CD4-positive, alpha-beta T cell treated with Interleukin-1 beta for 1 hour (primary cell): ENCODE data around the gene SERPINB3.
"Not testable (repeated sequence)": the region's sequence is repeated elsewhere in the genome, so short reads cannot be mapped to it uniquely, and the experiment has no call there.

Source experiments
- DNase-seq, 2 donors: peaks; one replicate each; pipeline ENCODE4 v3.0.0-alpha.2; 2020 to 2022

Gene SERPINB3

GRCh38 chr18:63661750-63662149 is at the start of gene SERPINB3:
TSS of gene SERPINB3 (minus strand) at chr18:63661893. CDS start at chr18:63661216, 677 bp downstream.
- not testable (repeated sequence) for DNase-seq

GRCh38 chr18:63708650-63709049 is 47.0 kb upstream of the SERPINB3 start:
- no peak for DNase-seq

DNA sequence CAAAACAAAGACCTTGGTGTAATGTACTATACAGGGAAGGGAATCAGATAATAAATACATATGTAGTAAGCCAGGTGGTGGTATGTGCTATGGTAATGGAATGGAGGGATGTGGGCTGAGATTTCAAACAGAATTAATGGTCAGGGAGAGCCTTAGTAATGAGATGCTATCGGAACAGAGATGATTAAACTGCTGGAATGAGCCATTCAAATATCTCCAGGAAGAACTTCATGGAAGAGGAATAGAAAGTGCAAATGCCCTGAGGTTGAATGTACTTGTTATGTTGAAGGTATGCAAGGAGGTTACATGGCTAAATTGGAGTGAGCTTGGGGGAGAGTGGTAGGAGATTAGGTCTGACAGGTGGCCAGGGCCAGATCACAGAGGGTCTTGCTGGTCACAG is 46.1 kb upstream of the SERPINB3 start:
- no peak for DNase-seq

GRCh38 chr18:63705401-63705800 is 43.7 kb upstream of the SERPINB3 start:
- no peak for DNase-seq

- no peak for DNase-seq
Measured at GRCh38 chr18:63702660-63703059, 41.0 kb upstream of the SERPINB3 start, which contains the start of gene SERPINB11. TSS of gene SERPINB11 (plus strand) at chr18:63702960. CDS start at chr18:63710194, 7,234 bp downstream.

DNA sequence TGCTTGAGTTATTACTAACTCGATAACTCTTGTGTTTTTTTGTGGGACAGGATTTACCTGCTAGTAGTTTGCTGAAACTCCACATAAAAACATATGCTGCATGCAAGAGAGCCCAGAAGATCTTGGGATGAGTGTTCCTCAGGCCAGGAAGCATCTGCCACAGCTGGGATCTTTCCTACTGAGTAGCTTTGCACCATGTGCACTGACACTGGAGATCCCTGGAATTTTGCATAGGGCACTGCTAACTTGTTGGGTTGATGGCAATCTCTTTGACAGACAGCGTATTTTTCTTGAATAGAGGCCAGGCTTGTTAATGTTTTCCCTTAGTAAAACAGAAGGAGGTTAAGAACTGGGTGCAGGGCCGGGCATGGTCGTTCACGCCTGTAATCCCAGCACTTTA is 40.3 kb upstream of the SERPINB3 start:
- no peak for DNase-seq

- no peak for DNase-seq
Measured at GRCh38 chr18:63700501-63700900, 38.8 kb upstream of the SERPINB3 start.

DNA sequence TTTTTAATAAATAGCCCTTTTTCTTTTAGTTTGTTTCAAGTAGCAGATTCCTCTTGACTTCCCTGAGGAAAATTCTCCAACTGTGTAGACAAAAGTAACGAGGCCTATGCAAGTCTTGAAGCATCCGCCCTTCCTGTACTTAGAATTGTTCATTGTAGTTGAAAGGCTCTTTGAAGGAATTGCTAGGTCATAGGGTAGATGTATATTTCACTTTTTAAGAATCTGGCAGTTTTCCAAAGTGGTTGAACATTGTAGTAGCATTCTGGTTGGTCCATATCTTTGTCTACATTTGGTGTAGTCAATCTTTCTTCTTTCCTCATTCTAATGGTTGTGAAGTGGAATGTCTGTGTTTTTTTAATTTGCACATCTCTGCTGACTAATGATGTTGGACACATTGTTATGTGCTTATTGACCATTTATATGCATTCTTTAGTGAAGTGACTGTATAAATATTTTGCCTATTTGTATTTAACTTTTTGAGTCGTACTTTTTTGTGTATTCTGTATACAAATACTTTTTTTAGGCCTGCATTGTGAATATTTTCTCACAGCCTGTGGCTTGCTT is 35.5 kb upstream of the SERPINB3 start:
- DNase-seq, result no peak

DNA sequence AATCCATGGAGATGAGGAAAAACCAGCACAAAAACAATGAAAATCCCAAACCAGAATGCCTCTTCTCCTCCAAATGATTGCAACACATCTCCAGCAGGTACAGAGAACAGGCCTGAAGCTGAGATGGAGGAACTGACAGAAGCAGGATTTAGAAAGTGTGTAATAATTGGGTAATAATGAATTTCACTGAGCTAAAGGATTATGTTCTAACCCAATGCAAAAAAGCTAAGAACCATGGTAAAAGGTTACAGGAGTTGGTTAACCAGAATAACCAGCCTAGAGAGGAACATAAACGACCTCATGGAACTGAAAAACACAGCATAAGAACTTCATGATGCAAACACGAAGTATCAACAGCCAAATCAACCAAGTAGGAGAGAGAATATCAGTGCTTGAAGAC is 27.4 kb upstream of the SERPINB3 start:
- DNase-seq, result no peak

DNA sequence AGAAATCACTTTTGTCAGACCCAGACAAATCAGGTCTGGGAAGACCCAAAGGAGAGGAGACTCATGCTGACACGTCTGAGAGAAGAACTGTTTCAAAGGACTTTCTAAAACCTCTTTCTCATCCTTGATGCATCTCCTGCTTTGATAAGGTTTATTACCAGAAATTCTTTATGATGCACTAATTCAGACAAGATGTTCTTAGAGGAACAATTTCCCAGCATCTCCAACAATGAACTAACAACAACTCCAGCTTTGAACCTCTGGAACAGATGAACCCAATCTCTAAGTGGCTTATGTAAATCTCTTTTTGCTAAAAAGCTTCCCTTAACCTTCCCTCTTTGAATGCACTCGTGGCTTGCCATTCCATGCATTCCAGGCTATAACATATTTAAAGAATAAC is 25.2 kb upstream of the SERPINB3 start:
- no peak for DNase-seq

GRCh38 chr18:63684718-63685117 is 23.0 kb upstream of the SERPINB3 start:
- no peak for DNase-seq

DNA sequence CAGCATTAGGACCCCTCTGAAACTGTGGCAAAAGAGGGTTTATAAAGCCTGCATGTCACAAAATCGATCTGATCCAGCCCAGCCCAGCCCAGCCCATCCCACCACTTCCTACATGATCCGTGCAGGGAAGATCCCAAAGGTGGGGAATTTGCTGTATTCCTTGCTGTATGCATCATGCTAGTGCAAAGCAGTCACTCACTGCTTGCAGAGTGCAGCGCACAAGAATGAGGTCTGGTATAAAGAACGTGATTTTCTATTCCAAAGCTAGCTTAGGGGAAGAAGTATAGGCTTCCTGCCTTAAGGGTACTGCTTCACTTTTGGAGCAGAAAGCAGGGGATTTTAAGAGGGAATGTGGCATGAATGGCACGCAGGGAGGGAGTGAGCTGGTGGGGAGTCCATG is 22.2 kb upstream of the SERPINB3 start:
- DNase-seq, result no peak

GRCh38 chr18:63683152-63683551 is 21.5 kb upstream of the SERPINB3 start:
- no peak for DNase-seq

DNA sequence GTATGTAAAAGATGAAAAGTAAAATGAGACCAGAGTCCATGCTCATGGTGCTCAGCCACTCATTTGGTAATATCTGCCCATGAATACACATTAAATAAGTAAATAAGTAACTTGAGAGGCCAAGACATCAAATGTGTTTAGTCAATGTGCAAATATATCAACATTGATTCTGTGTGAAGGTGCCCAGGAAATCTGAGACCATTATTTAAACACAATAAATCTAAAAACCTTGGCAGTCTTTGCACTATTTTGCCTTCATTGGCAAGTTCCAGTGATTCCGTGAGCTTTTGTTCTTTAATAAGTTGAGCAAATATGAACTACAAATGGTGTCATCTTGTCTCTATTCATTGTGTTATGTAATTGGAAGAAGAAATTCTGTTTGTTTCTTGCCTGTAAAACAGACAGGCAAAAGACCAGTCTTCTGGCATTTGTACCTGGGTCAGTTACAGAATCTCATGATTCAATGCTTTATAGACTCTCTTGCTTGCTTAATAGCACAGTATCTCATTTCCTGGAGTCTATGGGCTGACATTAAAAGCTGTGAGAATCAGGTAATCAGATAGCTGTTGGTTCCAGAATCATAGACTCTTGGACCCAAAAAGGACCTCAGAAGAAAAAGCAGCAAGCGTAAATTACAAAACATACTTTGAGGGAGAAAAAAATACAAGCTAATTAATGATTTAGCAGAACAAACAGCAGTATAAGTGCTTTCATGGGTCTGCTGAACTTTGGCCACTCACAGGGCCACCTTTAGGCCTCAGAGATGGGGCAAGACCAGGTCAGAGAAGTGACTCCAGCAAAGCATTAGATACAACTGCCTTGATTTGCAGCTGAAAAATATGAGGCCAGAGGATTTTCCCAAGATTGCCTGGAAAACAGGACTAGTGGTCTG is 20.0 kb upstream of the SERPINB3 start:
- DNase-seq, result no peak

GRCh38 chr18:63679820-63680606 is 18.3 kb upstream of the SERPINB3 start:
- DNase-seq, result no peak

DNA sequence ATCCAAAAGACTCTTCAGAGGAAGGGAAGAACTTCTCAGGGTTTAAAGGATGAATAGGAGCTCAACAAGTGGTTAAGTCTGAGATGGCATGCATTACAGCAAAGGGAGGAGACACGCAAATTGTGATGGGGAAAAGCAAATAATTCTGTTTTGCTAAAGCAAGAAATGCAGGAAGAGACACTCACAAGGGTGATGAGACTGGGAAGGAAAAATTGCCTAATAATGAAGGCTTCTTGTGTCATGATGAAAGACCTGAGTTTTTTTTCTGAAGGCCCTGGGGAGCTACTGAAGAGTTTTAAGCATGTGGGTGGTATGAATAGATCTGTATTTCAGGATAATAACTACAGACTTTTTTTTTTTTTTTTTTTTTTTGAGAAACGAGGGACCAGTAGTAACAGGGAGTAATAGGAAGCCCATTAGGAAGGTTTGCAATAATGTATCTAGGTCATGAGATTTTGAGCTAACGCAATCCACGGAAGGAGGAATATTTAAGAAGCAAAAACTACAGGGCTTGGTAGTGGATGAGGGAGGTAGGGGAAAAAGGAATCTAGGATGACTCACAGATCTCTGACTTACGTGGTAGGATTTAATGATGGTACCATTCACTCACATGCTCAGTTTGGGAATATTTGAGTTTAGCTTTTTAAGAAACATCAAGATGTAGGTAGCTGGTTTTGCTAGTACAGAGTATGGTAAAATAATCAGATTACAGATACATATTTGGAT is 16.0 kb upstream of the SERPINB3 start:
- no peak for DNase-seq

DNA sequence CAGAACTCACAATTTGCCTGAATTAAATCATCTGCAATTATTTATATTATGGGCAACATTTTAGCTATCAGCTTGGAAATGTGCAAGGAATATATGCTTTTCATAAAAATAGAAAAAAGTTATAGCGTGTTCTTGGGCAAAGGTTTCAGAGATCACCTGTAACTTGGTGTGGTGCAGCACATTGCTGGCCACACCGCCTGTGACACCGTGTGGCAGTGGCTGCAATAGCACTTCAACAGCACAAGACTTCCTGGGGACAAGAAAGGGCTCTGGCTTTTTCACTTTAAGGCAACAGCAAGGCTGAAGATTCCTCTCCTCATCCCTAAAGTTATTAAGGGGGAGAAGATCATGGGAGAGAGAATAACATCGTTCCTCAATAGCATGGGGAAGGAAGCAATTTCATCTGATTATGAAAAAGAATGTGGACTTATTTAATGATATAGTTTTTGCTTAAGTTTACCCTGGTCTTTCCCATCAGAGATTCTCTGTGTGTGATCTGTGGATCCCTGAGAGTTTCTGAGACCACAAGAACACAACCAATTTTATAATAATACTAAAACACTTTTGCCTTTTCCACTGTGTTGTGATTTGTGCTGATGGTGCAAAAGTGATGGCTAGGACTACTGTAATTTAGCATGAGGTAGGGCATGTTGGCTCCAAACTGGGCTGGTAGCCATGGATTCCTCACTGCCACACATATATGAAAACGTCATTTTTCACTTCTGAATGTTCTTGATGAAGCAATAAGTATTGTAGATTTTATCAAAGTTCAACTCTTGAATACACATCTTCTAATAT is 15.0 kb upstream of the SERPINB3 start:
- DNase-seq, result no peak

GRCh38 chr18:63664571-63664970 is 2.9 kb upstream of the SERPINB3 start:
- DNase-seq, result no peak

GRCh38 chr18:63658920-63659319 is 2.8 kb downstream of the SERPINB3 start:
- DNase-seq, result not testable (repeated sequence)

GRCh38 chr18:63650271-63650670 is 11.4 kb downstream of the SERPINB3 start:
- not testable (repeated sequence) for DNase-seq

DNA sequence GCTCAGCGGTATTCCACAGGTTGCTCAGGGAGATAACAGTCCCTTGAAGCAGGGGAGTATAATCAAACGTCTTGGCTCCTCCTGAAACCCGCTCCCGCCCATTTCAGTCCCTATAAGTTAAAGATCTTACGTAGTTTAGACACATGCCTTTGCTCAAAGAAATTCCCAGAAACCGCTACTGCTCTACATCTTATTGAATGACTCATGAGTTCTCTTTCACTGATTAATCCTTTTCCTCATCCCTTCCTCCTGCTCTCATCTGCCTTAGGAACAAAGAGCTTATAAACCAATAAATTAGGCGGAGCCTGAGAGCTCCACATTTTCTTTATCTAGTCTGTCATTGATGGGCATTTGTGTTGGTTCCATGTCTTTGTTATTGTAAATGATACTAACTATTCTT is 13.5 kb downstream of the SERPINB3 start:
- DNase-seq, result no peak

DNA sequence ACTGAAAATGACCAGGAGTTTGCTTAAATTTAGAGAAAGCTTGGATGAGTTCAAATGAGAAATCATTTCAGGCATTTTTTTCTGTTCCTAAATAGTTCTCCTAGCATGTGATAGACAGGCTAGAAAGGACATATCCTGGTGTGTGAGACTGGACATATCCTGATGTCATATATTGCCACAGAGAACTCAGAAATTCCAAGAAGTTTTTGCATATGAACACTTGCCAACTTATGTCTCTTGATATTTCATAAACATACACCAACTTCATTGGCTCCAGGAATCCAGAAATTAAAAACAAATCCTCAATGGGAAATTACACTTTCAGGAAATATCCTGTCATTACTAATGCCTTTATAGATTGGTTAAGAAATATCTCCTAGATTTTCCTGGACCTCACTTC is 14.8 kb downstream of the SERPINB3 start:
- DNase-seq, result no peak
